Sigmoid colon (tissue), 4 donors: ENCODE data around the gene VWA2.

Experiments
- CTCF ChIP-seq, 4 experiments: fragments of 450-650 bp in 3 of 4; fragments of 200-600 bp in 1 of 4; IDR thresholded peaks; one replicate each; pipeline ENCODE4 v1.5.1; 2016 to 2019; ENCODE audit warnings: antibody characterized with exemption in 4 of 4, mild to moderate bottlenecking in 3 of 4, moderate library complexity in 2 of 4
- EP300 ChIP-seq, 4 donors: sonication (generic); formaldehyde crosslinking; IDR thresholded peaks; one replicate each; pipeline ENCODE4 v1.6.1; 2017; ENCODE audit warnings: antibody characterized with exemption in 4 of 4
- POLR2A ChIP-seq, 2 donors: fragments of 450-650 bp; IDR thresholded peaks; one replicate each; pipeline ENCODE4 v1.6.1; 2016; ENCODE audit warnings: antibody characterized with exemption in 2 of 2, mild to moderate bottlenecking in 2 of 2, moderate library complexity in 2 of 2

GRCh38 chr10:114313139-114313538 is 74.1 kb downstream of the VWA2 start:
- TF ChIP-seq CTCF (IDR thresholded peaks at IDR 0.05) (no peak), POLR2A (IDR thresholded peaks at IDR 0.05) (no peak), EP300 (IDR thresholded peaks at IDR 0.05) (no peak)
